Epithelial cell of esophagus (primary cell): Measurements from ENCODE around the gene PHGDH.

Experiments
- DNase-seq: peaks from one replicate; pipeline ENCODE4 v3.0.0; 2010; ENCODE audit warnings: low read depth
- H3K4me3 ChIP-seq: 2 replicates; pipeline ENCODE4 v1.5.1; 2011; ENCODE audit warnings: mild to moderate bottlenecking, low read length, control low read depth
- TF ChIP-seq, protein P1 (sequence below): IDR thresholded peaks from 2 replicates; pipeline ENCODE4 v1.5.1; 2011; ENCODE audit warnings: low read depth, mild to moderate bottlenecking, low read length, control low read depth, inconsistent platforms; ENCODE audit not compliant: insufficient read depth; ENCODE audit errors: missing control alignments

PHGDH gene

DNA sequence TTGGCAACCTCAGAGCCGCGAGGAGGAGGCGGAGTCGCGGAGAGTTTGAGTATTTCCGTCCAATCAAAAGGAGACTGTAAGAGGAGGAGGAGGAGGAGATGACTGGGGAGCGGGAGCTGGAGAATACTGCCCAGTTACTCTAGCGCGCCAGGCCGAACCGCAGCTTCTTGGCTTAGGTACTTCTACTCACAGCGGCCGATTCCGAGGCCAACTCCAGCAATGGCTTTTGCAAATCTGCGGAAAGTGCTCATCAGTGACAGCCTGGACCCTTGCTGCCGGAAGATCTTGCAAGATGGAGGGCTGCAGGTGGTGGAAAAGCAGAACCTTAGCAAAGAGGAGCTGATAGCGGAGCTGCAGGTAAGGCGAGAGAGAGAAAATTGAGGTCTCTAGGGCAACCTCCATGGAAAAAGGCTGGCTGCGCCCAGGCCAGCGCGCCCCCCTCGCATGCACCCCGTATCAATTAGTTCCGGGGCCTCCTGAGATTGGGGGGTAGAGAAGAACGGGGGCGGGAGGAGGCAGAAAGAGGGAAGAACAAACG, at the start of gene PHGDH:
TSS of gene PHGDH (plus strand) at position 131 of the 538 bp plus-strand sequence. CDS start at position 220, 89 bp downstream.
- peak; percentile 90 for DNase-seq
- H3K4me3 ChIP-seq = peak within 1 kb of the TSS; percentile 88
- TF ChIP-seq, protein P1, sequence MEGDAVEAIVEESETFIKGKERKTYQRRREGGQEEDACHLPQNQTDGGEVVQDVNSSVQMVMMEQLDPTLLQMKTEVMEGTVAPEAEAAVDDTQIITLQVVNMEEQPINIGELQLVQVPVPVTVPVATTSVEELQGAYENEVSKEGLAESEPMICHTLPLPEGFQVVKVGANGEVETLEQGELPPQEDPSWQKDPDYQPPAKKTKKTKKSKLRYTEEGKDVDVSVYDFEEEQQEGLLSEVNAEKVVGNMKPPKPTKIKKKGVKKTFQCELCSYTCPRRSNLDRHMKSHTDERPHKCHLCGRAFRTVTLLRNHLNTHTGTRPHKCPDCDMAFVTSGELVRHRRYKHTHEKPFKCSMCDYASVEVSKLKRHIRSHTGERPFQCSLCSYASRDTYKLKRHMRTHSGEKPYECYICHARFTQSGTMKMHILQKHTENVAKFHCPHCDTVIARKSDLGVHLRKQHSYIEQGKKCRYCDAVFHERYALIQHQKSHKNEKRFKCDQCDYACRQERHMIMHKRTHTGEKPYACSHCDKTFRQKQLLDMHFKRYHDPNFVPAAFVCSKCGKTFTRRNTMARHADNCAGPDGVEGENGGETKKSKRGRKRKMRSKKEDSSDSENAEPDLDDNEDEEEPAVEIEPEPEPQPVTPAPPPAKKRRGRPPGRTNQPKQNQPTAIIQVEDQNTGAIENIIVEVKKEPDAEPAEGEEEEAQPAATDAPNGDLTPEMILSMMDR = no peak

DNA sequence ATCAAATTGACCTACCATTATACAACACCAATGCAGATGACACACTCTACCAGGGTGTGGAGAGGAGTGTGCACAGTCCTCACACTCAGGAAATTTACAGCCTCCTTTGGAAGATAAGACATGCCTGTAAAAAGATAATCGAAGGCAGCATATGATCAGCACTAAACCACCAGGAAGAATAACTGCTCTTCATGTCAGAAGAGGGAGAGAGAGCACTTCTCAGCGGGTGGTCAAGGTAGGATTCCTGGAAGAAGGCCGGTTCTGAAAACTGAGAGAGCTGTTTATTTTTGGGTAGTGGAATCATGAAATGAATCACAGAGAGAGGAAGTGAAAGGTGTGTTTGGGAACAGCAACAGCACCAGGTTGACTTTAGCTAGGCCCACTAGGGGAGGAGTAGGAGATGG, 49.7 kb upstream of the PHGDH start:
- TF ChIP-seq, protein P1 = no peak
- H3K4me3 ChIP-seq = no peak overlapping the region
- no peak for DNase-seq

GRCh38 chr1:119664067-119664466, 47.7 kb upstream of the PHGDH start:
- H3K4me3 ChIP-seq = no peak overlapping the region
- no peak for DNase-seq
- TF ChIP-seq, protein P1 = no peak

GRCh38 chr1:119667173-119667572, 44.6 kb upstream of the PHGDH start:
- TF ChIP-seq, protein P1 = no peak
- no peak overlapping the region for H3K4me3 ChIP-seq
- DNase-seq = no peak

DNA sequence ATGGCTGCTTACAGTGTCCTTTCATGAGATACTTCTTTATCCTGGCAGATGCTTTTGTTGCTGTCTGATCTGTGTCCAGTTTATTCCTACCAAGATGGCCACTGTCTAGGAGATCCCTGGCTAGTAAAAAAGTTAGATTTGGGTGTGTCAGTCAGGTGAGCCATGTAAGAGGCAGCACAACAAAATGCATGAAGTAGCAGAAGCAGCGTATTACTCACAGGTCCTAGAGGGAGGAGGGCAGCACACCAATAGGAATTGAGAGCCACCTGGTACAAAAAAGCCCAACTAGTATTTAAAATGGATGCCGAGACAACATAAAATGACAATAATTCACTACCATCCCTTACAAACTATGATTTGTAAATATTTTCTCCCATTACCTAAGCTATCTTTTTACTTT, 40.8 kb upstream of the PHGDH start:
- TF ChIP-seq, protein P1 = no peak
- H3K4me3 ChIP-seq = no peak overlapping the region
- DNase-seq = no peak

GRCh38 chr1:119673171-119673940, 38.4 kb upstream of the PHGDH start:
- DNase-seq = peak; percentile 65
- H3K4me3 ChIP-seq = no peak overlapping the region
- TF ChIP-seq, protein P1 = no peak
